Measurements from ENCODE around the gene NPFFR1. TPM values are rescaled to one million over a fixed set of nuclear protein-coding genes. Genes with fewer than 3 reads are reported as not detected.

Gene NPFFR1
- total RNA-seq, 1 donor from 2014 or later, result not detected

DNA sequence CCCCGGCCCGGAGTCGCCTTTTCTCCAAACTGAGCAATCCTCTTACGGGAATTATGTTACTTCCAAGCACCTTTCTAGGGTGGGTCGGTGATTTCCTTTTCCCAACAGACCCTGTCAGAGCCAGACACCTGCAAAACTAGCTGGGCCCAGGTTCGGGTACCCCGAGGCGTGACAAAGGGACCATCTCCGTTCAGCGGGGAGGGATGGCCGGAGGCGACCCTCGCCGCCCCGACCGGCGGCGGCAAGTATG lies 51.0 kb downstream of the NPFFR1 start:
- Histone ChIP-seq H3K36me3 (no peaks in the 10 kb centered on the region), H3K79me2 (ENCODE audit: low read depth) (peaks cover 36% of the 10 kb centered on the region), H3K4me3 (peak overlapping the region; percentile 56), H2AFZ (replicated peaks) (peak overlapping the region; percentile 69), H3K27ac (no peak overlapping the region), H3K4me2 (peak overlapping the region; percentile 92), H3K9me3 (ENCODE audit: low read depth) (no peaks in the 10 kb centered on the region), H3K4me1 (peaks cover 10% of the 10 kb centered on the region), H3K9ac (peak overlapping the region; percentile 1), H3F3A (ENCODE audit: low read depth) (peaks cover 14% of the 10 kb centered on the region), H3K27me3 (no peaks in the 10 kb centered on the region), H4K20me1 (ENCODE audit: low read depth) (peaks cover 22% of the 10 kb centered on the region)
- Mint-ChIP-seq H3K4me3 (peak overlapping the region; percentile 95), H3K27me3 (ENCODE audit: insufficient read depth, low read depth) (no peaks in the 10 kb centered on the region), H3K4me1 (peaks cover 12% of the 10 kb centered on the region), H3K36me3 (no peaks in the 10 kb centered on the region), H3K9me3 (peaks cover 4% of the 10 kb centered on the region), H3K27ac (no peak overlapping the region)
- TF ChIP-seq EZH2phosphoT487 (IDR thresholded peaks at IDR 0.05) (no peak), EZH2 (IDR thresholded peaks at IDR 0.05) (no peak)
- TF ChIP-seq, protein P1, sequence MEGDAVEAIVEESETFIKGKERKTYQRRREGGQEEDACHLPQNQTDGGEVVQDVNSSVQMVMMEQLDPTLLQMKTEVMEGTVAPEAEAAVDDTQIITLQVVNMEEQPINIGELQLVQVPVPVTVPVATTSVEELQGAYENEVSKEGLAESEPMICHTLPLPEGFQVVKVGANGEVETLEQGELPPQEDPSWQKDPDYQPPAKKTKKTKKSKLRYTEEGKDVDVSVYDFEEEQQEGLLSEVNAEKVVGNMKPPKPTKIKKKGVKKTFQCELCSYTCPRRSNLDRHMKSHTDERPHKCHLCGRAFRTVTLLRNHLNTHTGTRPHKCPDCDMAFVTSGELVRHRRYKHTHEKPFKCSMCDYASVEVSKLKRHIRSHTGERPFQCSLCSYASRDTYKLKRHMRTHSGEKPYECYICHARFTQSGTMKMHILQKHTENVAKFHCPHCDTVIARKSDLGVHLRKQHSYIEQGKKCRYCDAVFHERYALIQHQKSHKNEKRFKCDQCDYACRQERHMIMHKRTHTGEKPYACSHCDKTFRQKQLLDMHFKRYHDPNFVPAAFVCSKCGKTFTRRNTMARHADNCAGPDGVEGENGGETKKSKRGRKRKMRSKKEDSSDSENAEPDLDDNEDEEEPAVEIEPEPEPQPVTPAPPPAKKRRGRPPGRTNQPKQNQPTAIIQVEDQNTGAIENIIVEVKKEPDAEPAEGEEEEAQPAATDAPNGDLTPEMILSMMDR (IDR thresholded peaks at IDR 0.05), result no peak
- DNase-seq (ENCODE audit: low spot score), result no peak

DNA sequence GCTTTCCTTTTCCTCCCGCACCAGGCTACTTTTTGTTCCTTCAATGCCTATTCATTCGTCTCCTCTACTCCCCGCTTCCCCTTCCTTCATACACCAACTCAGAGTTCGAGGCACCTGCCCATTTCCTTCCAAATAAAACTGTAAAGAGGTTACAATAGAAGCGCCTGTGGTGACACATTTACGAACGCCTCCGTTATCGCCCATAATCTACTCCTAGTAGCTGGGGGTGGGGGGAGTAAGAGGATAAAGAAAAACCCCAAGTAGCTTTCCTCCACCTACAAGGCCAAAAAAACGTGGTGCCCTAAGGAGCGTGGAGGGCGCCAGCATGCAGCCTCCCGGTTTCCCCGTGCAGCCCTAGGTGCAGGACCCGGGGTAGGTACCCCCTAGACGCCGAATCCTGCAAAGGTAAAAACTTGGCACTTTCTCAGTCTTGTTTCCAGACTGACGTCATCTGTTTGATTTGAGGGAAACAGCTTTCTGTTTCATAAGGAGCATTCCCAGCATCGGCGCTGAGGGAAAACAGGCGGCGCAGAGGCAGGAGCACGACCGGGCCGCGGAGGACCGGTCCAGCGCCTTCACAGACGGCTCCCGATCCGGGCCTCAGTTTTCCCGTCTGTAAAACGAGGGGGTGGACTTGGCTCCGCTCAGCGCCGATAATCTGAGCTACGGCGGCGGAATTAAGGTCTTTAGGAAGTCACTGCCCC lies 51.5 kb downstream of the NPFFR1 start:
- DNase-seq (ENCODE audit: low spot score), result peak; percentile 60
- peaks cover 10% of the 10 kb centered on the region for H3K4me1 ChIP-seq
- H3K27ac ChIP-seq, result no peak overlapping the region
- H2AFZ ChIP-seq (replicated peaks), result peak overlapping the region; percentile 69
- peak overlapping the region; percentile 1 for H3K9ac ChIP-seq
- peaks cover 12% of the 10 kb centered on the region for H3K4me1 Mint-ChIP-seq
- H3K4me2 ChIP-seq, result peak overlapping the region; percentile 92
- H3K36me3 Mint-ChIP-seq, result no peaks in the 10 kb centered on the region
- H3K4me3 Mint-ChIP-seq, result peak overlapping the region; percentile 95
- H3K9me3 Mint-ChIP-seq, result peaks cover 3% of the 10 kb centered on the region
- H3K4me3 ChIP-seq, result peak overlapping the region; percentile 56
- H4K20me1 ChIP-seq (ENCODE audit: low read depth), result peaks cover 22% of the 10 kb centered on the region
- no peaks in the 10 kb centered on the region for H3K9me3 ChIP-seq (ENCODE audit: low read depth)
- H3F3A ChIP-seq (ENCODE audit: low read depth), result peaks cover 14% of the 10 kb centered on the region
- no peaks in the 10 kb centered on the region for H3K27me3 Mint-ChIP-seq (ENCODE audit: insufficient read depth, low read depth)
- TF ChIP-seq EZH2phosphoT487 (IDR thresholded peaks at IDR 0.05) (no peak), EZH2 (IDR thresholded peaks at IDR 0.05) (peak; percentile 8)
- H3K79me2 ChIP-seq (ENCODE audit: low read depth), result peaks cover 39% of the 10 kb centered on the region
- H3K36me3 ChIP-seq, result no peaks in the 10 kb centered on the region
- no peaks in the 10 kb centered on the region for H3K27me3 ChIP-seq
- no peak overlapping the region for H3K27ac Mint-ChIP-seq

DNA sequence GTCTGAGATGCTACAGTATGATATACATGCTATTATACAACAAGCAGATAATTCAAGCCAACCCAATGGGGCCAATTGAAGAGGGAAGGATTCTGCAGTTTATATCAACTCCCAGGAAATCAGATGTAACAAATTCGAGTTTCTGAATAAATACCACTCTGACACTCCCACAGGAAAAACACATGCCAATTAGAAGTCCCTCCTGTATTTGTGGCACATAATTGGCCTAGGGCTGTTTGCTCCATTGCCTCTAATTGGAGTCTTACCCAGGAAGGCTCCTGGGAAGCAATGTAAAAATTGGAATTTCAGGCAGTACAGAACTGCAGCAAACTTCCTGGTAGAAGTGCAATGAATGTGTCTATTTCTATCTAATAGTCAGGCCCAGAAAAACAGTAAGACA lies 55.3 kb downstream of the NPFFR1 start:
- Histone ChIP-seq H3F3A (ENCODE audit: low read depth) (peaks cover 14% of the 10 kb centered on the region), H3K79me2 (ENCODE audit: low read depth) (peaks cover 60% of the 10 kb centered on the region), H3K27ac (no peak overlapping the region), H3K9ac (no peak overlapping the region), H4K20me1 (ENCODE audit: low read depth) (peaks cover 25% of the 10 kb centered on the region), H3K4me2 (no peak overlapping the region), H3K4me3 (no peak overlapping the region), H2AFZ (replicated peaks) (no peak overlapping the region), H3K4me1 (peaks cover 10% of the 10 kb centered on the region), H3K36me3 (no peaks in the 10 kb centered on the region), H3K27me3 (no peaks in the 10 kb centered on the region), H3K9me3 (ENCODE audit: low read depth) (no peaks in the 10 kb centered on the region)
- Mint-ChIP-seq H3K4me1 (peaks cover 6% of the 10 kb centered on the region), H3K27ac (no peak overlapping the region), H3K36me3 (no peaks in the 10 kb centered on the region), H3K9me3 (no peaks in the 10 kb centered on the region), H3K4me3 (no peak overlapping the region), H3K27me3 (ENCODE audit: insufficient read depth, low read depth) (no peaks in the 10 kb centered on the region)
- TF ChIP-seq EZH2 (IDR thresholded peaks at IDR 0.05), result no peak
- TF ChIP-seq, protein P1 (IDR thresholded peaks at IDR 0.05), result no peak
- TF ChIP-seq EZH2phosphoT487 (IDR thresholded peaks at IDR 0.05), result no peak
- no peak for DNase-seq (ENCODE audit: low spot score)

DNA sequence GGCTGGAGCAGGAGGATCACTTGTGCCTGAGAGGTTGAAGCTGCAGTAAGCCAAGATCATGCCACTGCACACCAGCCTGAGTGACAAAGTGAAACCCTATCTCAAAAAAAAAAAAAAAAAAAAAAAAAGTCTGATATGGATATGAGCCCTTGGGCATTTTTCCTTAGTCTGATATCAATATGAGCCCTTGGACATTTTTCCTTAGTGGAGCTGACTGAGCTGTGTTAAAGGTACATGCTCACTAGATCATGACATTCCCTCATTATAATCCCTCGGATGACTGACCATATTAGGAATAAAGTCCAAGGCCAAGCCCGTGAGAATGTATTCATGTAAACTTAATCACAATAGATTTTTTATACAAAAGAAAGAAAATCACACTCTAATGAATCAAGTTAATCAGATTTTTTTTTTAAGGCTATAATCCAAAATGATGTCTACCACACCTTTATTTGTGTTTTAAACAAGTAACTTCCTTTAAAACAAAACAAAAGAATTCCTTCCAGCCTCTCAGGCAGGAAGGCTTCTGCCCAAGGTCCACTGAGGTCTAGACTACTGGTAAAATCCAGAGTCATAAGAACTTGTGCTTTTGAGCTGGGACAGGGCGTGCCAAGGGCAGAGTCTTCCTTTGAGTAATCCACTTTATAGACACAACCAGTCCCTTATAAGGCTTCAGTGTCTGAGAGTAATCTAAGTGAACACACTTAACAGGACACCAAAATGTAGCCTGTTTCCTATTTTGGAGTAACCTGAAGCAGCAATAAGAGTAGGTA lies 56.1 kb downstream of the NPFFR1 start:
- Histone ChIP-seq H3K4me1 (peaks cover 10% of the 10 kb centered on the region), H3K79me2 (ENCODE audit: low read depth) (peaks cover 60% of the 10 kb centered on the region), H2AFZ (replicated peaks) (no peak overlapping the region), H3K9ac (no peak overlapping the region), H3K9me3 (ENCODE audit: low read depth) (no peaks in the 10 kb centered on the region), H3K4me2 (no peak overlapping the region), H3F3A (ENCODE audit: low read depth) (peaks cover 10% of the 10 kb centered on the region), H4K20me1 (ENCODE audit: low read depth) (peaks cover 26% of the 10 kb centered on the region), H3K27ac (no peak overlapping the region), H3K4me3 (no peak overlapping the region), H3K27me3 (no peaks in the 10 kb centered on the region), H3K36me3 (no peaks in the 10 kb centered on the region)
- TF ChIP-seq EZH2 (IDR thresholded peaks at IDR 0.05), result no peak
- TF ChIP-seq, protein P1 (IDR thresholded peaks at IDR 0.05), result no peak
- TF ChIP-seq EZH2phosphoT487 (IDR thresholded peaks at IDR 0.05), result no peak
- no peak overlapping the region for H3K4me3 Mint-ChIP-seq
- no peak for DNase-seq (ENCODE audit: low spot score)
- no peaks in the 10 kb centered on the region for H3K27me3 Mint-ChIP-seq (ENCODE audit: insufficient read depth, low read depth)
- H3K36me3 Mint-ChIP-seq, result peaks cover 3% of the 10 kb centered on the region
- no peaks in the 10 kb centered on the region for H3K9me3 Mint-ChIP-seq
- peaks cover 6% of the 10 kb centered on the region for H3K4me1 Mint-ChIP-seq
- no peak overlapping the region for H3K27ac Mint-ChIP-seq

Measured in neural progenitor cell (in vitro differentiated cells).